ENCODE results near the gene PINLYP. TPM values are rescaled to one million over a fixed set of nuclear protein-coding genes. Genes with fewer than 3 reads are reported as not detected.
"Not testable (repeated sequence)": the region's sequence is repeated elsewhere in the genome, so short reads cannot be mapped to it uniquely, and the experiment has no call there.

PINLYP gene
- total RNA-seq, 4 donors from 2014 or later: 1.1 to 4.0 (median 1.6) TPM; not detected in 1

GRCh38 chr19:43545276-43545675 lies 30.3 kb upstream of the PINLYP start:
- 78 to 86% methylated on average over 5 of the region's 5 CpGs for WGBS, 2 donors (ENCODE audit: low coverage in 1 of 2)
- H3K36me3 ChIP-seq: peaks cover 0 to 18% (median 2%) of the 10 kb centered on the region in 4 donors
- intact Hi-C loops (cut with DNase I; ENCODE audit: low total_unique reads): no loop called here
- H3K9me3 ChIP-seq: no peaks in the 10 kb centered on the region
- in situ Hi-C loops (cut with MboI; ENCODE audit: low pct_ligation_motif_present in 1 of 4, low pct_unique_long_range_greater_than_20kb in 1 of 4, low sequenced_read_pairs in 3 of 4): no loop called here
- H3K4me1 ChIP-seq: no peaks in the 10 kb centered on the region
- H3K27ac ChIP-seq: no peak overlapping the region
- DNase-seq: no peak
- H3K27me3 ChIP-seq: no peaks in the 10 kb centered on the region
- TF ChIP-seq EP300 (IDR thresholded peaks at IDR 0.05; ENCODE audit: low read depth) (no peak), POLR2A (IDR thresholded peaks at IDR 0.05) (no peak), POLR2AphosphoS5 (IDR thresholded peaks at IDR 0.05) (no peak), CTCF (IDR thresholded peaks at IDR 0.05) (no peak)
- H3K4me3 ChIP-seq: no peak overlapping the region

GRCh38 chr19:43545981-43546380 lies 29.6 kb upstream of the PINLYP start:
- 81% methylated on average over 2 of the region's 2 CpGs; no CpG with 5 or more reads in 1 of the 2 donors for WGBS, 2 donors (ENCODE audit: low coverage in 1 of 2)
- Histone ChIP-seq H3K27me3 (no peaks in the 10 kb centered on the region), H3K9me3 (no peaks in the 10 kb centered on the region), H3K4me3 (no peak overlapping the region), H3K4me1 (no peaks in the 10 kb centered on the region), H3K36me3 (peaks cover 0 to 25% (median 3%) of the 10 kb centered on the region in 4 donors), H3K27ac (no peak overlapping the region)
- TF ChIP-seq POLR2AphosphoS5 (IDR thresholded peaks at IDR 0.05) (no peak), POLR2A (IDR thresholded peaks at IDR 0.05) (no peak), CTCF (IDR thresholded peaks at IDR 0.05) (no peak), EP300 (IDR thresholded peaks at IDR 0.05; ENCODE audit: low read depth) (no peak)
- no peak for DNase-seq
- intact Hi-C loops (cut with DNase I; ENCODE audit: low total_unique reads) (no loop called here), in situ Hi-C loops (cut with MboI; ENCODE audit: low pct_ligation_motif_present in 1 of 4, low pct_unique_long_range_greater_than_20kb in 1 of 4, low sequenced_read_pairs in 3 of 4) (no loop called here)

- peaks cover 0 to 31% (median 6%) of the 10 kb centered on the region in 4 donors for H3K36me3 ChIP-seq
- in situ Hi-C loops (cut with MboI; ENCODE audit: low pct_ligation_motif_present in 1 of 4, low pct_unique_long_range_greater_than_20kb in 1 of 4, low sequenced_read_pairs in 3 of 4) (no loop called here), intact Hi-C loops (cut with DNase I; ENCODE audit: low total_unique reads) (no loop called here)
Observed at GRCh38 chr19:43546581-43546980, 29.0 kb upstream of the PINLYP start.

GRCh38 chr19:43547926-43548325 lies 27.7 kb upstream of the PINLYP start:
- H3K4me3 ChIP-seq; H3K4me1 ChIP-seq; H3K27ac ChIP-seq; H3K27me3 ChIP-seq; DNase-seq; H3K9me3 ChIP-seq; in situ Hi-C loops (cut with MboI; ENCODE audit: low pct_ligation_motif_present in 1 of 4, low pct_unique_long_range_greater_than_20kb in 1 of 4, low sequenced_read_pairs in 3 of 4); intact Hi-C loops (cut with DNase I; ENCODE audit: low total_unique reads): not testable (repeated sequence)
- WGBS, 2 donors (ENCODE audit: low coverage in 1 of 2): 91% methylated on average over 18 of the region's 24 CpGs; no CpG with 5 or more reads in 1 of the 2 donors
- peaks cover 0 to 33% (median 11%) of the 10 kb centered on the region in 4 donors for H3K36me3 ChIP-seq

More at GRCh38 chr19:43546581-43546980, 29.0 kb upstream of the PINLYP start:
- Histone ChIP-seq H3K9me3 (no peaks in the 10 kb centered on the region), H3K27ac (no peak overlapping the region), H3K4me1 (no peaks in the 10 kb centered on the region), H3K4me3 (no peak overlapping the region), H3K27me3 (no peaks in the 10 kb centered on the region)
- 89% methylated on average over 3 of the region's 3 CpGs; no CpG with 5 or more reads in 1 of the 2 donors for WGBS, 2 donors (ENCODE audit: low coverage in 1 of 2)
- no peak for DNase-seq
- TF ChIP-seq POLR2A (IDR thresholded peaks at IDR 0.05) (no peak), CTCF (IDR thresholded peaks at IDR 0.05) (no peak), POLR2AphosphoS5 (IDR thresholded peaks at IDR 0.05) (no peak), EP300 (IDR thresholded peaks at IDR 0.05; ENCODE audit: low read depth) (no peak)

GRCh38 chr19:43548706-43549105 lies 26.9 kb upstream of the PINLYP start:
- TF ChIP-seq CTCF (IDR thresholded peaks at IDR 0.05) (no peak), EP300 (IDR thresholded peaks at IDR 0.05; ENCODE audit: low read depth) (no peak), POLR2AphosphoS5 (IDR thresholded peaks at IDR 0.05) (no peak), POLR2A (IDR thresholded peaks at IDR 0.05) (no peak)
- no peak overlapping the region for H3K4me3 ChIP-seq
- no peak for DNase-seq
- intact Hi-C loops (cut with DNase I; ENCODE audit: low total_unique reads): no loop called here
- no peak overlapping the region for H3K27ac ChIP-seq
- in situ Hi-C loops (cut with MboI; ENCODE audit: low pct_ligation_motif_present in 1 of 4, low pct_unique_long_range_greater_than_20kb in 1 of 4, low sequenced_read_pairs in 3 of 4): no loop called here
- no peaks in the 10 kb centered on the region for H3K4me1 ChIP-seq
- H3K9me3 ChIP-seq: no peaks in the 10 kb centered on the region
- peaks cover 0 to 32% (median 13%) of the 10 kb centered on the region in 4 donors for H3K36me3 ChIP-seq
- 85 to 86% methylated on average over 2 of the region's 2 CpGs for WGBS, 2 donors (ENCODE audit: low coverage in 1 of 2)
- H3K27me3 ChIP-seq: no peaks in the 10 kb centered on the region

All from transverse colon (tissue), 4 donors.